ENCODE results near the gene ZDHHC15.
"Not testable (repeated sequence)": the region's sequence is repeated elsewhere in the genome, so short reads cannot be mapped to it uniquely, and the experiment has no call there.

Gene ZDHHC15

DNA sequence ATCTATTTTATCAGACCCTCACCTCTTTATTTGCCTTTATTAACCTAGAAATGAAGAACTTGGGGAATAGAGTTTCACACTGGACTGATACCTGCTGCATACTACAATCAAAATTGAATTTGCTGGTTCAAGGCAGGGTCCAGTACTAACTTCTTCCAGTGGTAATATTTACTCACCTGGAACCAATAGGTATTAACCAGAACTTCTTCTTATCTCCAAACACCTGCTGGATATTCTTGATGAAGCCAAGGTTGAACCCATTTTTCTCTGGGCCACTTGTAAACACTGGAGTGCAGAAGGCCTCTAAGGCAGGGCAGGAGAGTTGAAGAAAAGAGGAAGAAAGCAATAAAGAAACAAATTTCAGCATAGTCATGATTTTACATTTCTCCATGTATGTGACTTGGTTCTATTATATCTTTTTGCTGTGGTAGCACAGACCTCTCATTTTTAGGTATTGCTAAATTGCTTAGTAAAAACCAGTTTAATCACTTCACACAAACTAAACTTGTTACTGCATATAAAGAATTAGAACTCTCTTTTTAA lies 101.1 kb downstream of the ZDHHC15 start:
- no peak overlapping the region for H3K27ac ChIP-seq
- TF ChIP-seq ZFX (IDR thresholded peaks at IDR 0.05; ENCODE audit: borderline replicate concordance): no peak
- TF ChIP-seq, protein P1, sequence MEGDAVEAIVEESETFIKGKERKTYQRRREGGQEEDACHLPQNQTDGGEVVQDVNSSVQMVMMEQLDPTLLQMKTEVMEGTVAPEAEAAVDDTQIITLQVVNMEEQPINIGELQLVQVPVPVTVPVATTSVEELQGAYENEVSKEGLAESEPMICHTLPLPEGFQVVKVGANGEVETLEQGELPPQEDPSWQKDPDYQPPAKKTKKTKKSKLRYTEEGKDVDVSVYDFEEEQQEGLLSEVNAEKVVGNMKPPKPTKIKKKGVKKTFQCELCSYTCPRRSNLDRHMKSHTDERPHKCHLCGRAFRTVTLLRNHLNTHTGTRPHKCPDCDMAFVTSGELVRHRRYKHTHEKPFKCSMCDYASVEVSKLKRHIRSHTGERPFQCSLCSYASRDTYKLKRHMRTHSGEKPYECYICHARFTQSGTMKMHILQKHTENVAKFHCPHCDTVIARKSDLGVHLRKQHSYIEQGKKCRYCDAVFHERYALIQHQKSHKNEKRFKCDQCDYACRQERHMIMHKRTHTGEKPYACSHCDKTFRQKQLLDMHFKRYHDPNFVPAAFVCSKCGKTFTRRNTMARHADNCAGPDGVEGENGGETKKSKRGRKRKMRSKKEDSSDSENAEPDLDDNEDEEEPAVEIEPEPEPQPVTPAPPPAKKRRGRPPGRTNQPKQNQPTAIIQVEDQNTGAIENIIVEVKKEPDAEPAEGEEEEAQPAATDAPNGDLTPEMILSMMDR (IDR thresholded peaks at IDR 0.05): no peak

DNA sequence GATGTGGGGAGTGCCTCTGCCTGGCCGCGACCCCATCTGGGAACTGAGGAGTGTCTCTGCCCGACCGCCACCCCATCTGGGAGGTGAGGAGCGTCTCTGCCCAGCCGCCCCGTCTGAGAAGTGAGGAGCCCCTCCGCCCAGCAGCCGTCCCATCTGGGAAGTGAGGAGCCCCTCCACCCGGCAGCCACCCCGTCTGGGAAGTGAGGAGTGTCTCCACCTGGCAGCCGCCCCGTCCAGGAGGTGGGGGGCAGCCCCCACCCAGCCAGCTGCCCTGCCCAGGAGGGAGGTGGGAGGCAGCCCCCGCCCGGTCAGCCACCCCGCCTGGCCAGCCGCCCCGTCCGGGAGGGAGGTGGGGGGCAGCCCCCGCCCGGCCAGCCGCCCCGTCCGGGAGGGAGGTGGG lies 115.7 kb downstream of the ZDHHC15 start:
- not testable (repeated sequence) for H3K27ac ChIP-seq

DNA sequence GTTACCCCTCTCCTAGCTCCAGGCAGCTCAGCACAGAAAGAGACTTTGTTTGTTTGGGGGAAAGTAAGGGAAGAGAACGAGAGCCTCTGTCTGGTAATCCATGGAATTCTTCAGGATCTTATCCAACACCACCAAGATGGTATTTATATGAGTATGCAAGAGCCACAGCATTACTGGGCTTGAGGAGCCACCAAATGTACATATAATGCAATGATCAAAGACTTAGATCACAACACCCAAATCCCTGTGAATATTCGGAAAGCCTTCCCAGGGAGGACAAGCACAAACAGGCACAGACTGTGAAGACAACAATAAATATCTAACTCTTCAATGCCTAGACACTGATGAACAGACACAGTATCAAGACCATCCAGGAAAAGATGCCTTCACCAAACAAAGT lies 132.4 kb downstream of the ZDHHC15 start:
- no peak overlapping the region for H3K27ac ChIP-seq
- TF ChIP-seq ZFX (IDR thresholded peaks at IDR 0.05; ENCODE audit: borderline replicate concordance): no peak
- TF ChIP-seq, protein P1 (IDR thresholded peaks at IDR 0.05): no peak

DNA sequence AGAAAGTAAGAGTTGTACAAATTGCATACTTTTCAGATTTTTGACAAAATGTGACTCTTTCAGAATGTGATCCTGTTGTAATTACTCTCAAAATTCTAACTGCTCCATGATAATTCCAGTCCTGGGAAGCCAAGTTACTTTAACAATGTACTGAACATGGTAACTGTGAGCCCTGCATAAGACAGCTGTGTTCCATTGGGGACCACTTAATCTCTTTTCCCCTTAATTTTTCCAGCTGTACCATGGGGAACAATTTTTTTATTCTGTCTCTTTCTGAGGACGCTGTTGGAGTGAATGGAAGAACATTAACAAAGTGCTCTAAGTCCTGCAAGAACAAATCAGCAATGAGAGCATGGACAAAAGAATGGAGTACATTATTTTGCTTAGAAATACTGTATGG lies 153.1 kb downstream of the ZDHHC15 start:
- no peak overlapping the region for H3K27ac ChIP-seq
- no peak for TF ChIP-seq ZFX (IDR thresholded peaks at IDR 0.05; ENCODE audit: borderline replicate concordance)
- TF ChIP-seq, protein P1 (IDR thresholded peaks at IDR 0.05): no peak

DNA sequence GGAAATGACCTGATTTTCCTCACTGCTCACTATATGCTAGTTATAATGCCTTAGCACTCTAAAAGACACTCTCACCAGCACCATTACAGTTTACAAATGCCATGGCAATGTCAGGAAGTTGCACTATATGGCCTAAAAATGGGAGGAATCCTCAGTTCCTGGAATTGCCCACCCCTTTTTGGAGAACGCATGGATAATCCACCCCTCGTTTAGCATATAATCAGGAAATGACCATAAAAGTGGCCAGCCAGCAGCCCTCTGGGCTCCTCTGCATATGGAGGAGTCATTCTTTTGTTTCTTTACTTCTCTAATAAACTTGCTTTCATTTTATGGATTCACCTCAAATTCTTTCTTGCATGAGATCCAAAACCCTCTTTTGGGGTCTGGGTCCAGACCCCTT lies 156.0 kb downstream of the ZDHHC15 start:
- no peak for TF ChIP-seq ZFX (IDR thresholded peaks at IDR 0.05; ENCODE audit: borderline replicate concordance)
- TF ChIP-seq, protein P1 (IDR thresholded peaks at IDR 0.05): no peak
- H3K27ac ChIP-seq: no peak overlapping the region

DNA sequence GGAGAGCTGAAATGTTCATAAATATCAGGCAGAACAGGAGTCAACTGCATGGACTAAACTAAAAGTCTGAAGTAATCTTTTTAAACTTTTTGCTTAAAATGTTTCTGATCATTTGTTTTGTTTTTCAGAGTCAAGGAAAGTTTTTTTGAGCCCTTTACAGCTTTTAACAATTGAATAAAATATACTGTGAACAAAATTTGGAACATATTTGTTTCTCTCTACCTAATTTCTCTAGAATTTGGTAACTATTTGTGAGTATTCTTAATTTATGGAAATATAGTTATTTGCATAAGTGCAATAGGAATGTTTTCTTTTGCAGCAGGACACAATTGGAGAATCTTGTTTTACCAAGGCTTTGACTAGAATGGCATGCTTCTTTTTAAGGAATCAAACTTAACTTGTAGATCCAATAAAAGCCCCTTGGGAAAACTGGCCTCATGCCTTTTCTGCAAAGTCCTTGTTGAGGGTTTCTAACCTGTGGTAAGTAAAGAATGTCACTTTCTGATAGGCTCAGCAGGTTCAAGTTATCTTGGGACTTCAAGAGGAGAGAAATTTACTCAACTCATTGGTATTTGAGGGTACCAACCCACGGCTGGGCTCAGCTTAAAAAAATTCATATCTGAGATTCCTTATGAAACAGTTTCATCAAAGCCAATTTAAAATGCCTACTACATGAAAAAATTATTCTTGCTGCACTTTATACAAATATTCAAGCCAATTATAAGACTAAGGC lies 157.4 kb downstream of the ZDHHC15 start:
- TF ChIP-seq ZFX (IDR thresholded peaks at IDR 0.05; ENCODE audit: borderline replicate concordance): no peak
- TF ChIP-seq, protein P1 (IDR thresholded peaks at IDR 0.05): no peak
- no peak overlapping the region for H3K27ac ChIP-seq

DNA sequence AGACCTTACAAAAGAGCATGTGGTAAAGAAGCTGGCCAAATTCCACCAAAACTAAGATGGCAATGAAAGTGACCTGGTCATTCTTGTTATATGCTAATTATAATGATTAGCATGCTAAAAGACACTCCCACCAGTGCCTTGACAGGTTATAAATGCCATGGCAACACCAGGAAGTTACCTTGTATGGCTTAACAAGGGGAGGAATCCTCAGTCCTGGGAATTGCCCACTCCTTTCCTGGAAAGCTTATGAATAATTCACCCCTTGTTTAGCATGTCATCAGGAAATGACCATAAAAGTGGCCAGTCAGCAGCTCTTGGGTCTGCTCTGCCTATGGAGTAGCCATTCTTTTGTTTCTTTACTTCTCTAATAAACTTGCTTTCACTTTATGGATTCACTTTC lies 161.0 kb downstream of the ZDHHC15 start:
- TF ChIP-seq, protein P1 (IDR thresholded peaks at IDR 0.05): no peak
- no peak for TF ChIP-seq ZFX (IDR thresholded peaks at IDR 0.05; ENCODE audit: borderline replicate concordance)
- no peak overlapping the region for H3K27ac ChIP-seq

DNA sequence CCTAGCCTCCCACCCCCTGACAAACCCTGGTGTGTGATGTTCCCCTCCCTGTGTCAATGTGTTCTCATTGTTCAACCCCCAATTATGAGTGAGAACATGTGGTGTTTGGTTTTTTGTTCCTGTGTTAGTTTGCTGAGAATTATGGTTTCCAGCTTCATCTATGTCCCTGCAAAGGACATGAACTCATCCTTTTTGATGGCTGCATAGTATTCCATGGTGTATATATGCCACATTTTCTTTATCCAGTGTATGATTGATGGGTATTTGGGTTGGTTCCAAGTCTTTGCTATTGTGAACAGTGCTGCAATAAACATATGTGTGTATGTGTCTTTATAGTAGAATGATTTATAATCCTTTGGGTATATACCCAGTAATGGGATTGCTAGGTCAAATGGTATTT lies 174.2 kb downstream of the ZDHHC15 start:
- not testable (repeated sequence) for H3K27ac ChIP-seq

All from 22Rv1 (cell line).